ENCODE measurements around the gene SPOCK1.
A peak's percentile ranks its signal among the peaks of the same experiment; 100 is the strongest.

Gene SPOCK1

GRCh38 chr5:137085206-137085605 lies 413.9 kb downstream of the SPOCK1 start:
- H3K4me1 ChIP-seq (ENCODE audit: control insufficient read depth, insufficient read depth, low read length) = no peaks in the 10 kb centered on the region
- H3K27me3 ChIP-seq (ENCODE audit: control insufficient read depth, insufficient read depth, low read length) = no peaks in the 10 kb centered on the region
- H3K9me3 ChIP-seq (replicated peaks; ENCODE audit: low read length) = no peaks in the 10 kb centered on the region
- H3K4me3 ChIP-seq (ENCODE audit: low read length) = no peak overlapping the region
- no peak overlapping the region for H3K4me2 ChIP-seq (ENCODE audit: low read length)
- H3K36me3 ChIP-seq (ENCODE audit: insufficient read depth, low read length) = no peaks in the 10 kb centered on the region
- H3K9ac ChIP-seq (ENCODE audit: low read depth, low read length) = no peak overlapping the region

GRCh38 chr5:137084016-137084415 lies 415.1 kb downstream of the SPOCK1 start:
- peaks cover under 1% of the 10 kb centered on the region for H3K4me1 ChIP-seq (ENCODE audit: control insufficient read depth, insufficient read depth, low read length)
- no peak overlapping the region for H3K4me3 ChIP-seq (ENCODE audit: low read length)
- no peaks in the 10 kb centered on the region for H3K9me3 ChIP-seq (replicated peaks; ENCODE audit: low read length)
- H3K4me2 ChIP-seq (ENCODE audit: low read length) = no peak overlapping the region
- no peak overlapping the region for H3K9ac ChIP-seq (ENCODE audit: low read depth, low read length)
- no peaks in the 10 kb centered on the region for H3K27me3 ChIP-seq (ENCODE audit: control insufficient read depth, insufficient read depth, low read length)
- no peaks in the 10 kb centered on the region for H3K36me3 ChIP-seq (ENCODE audit: insufficient read depth, low read length)

GRCh38 chr5:137082951-137083350 lies 416.2 kb downstream of the SPOCK1 start:
- Histone ChIP-seq H3K4me1 (ENCODE audit: control insufficient read depth, insufficient read depth, low read length) (peaks cover 11% of the 10 kb centered on the region), H3K4me2 (ENCODE audit: low read length) (no peak overlapping the region), H3K4me3 (ENCODE audit: low read length) (no peak overlapping the region), H3K9ac (ENCODE audit: low read depth, low read length) (no peak overlapping the region), H3K36me3 (ENCODE audit: insufficient read depth, low read length) (no peaks in the 10 kb centered on the region), H3K27me3 (ENCODE audit: control insufficient read depth, insufficient read depth, low read length) (no peaks in the 10 kb centered on the region), H3K9me3 (replicated peaks; ENCODE audit: low read length) (no peaks in the 10 kb centered on the region)

- no peaks in the 10 kb centered on the region for H3K27me3 ChIP-seq (ENCODE audit: control insufficient read depth, insufficient read depth, low read length)
- H3K4me2 ChIP-seq (ENCODE audit: low read length) = peak overlapping the region; percentile 10
- H3K36me3 ChIP-seq (ENCODE audit: insufficient read depth, low read length) = no peaks in the 10 kb centered on the region
- H3K9ac ChIP-seq (ENCODE audit: low read depth, low read length) = no peak overlapping the region
- peaks cover 18% of the 10 kb centered on the region for H3K4me1 ChIP-seq (ENCODE audit: control insufficient read depth, insufficient read depth, low read length)
- H3K9me3 ChIP-seq (replicated peaks; ENCODE audit: low read length) = no peaks in the 10 kb centered on the region
- no peak overlapping the region for H3K4me3 ChIP-seq (ENCODE audit: low read length)
Observed at GRCh38 chr5:137078171-137078665, 420.9 kb downstream of the SPOCK1 start.

- Histone ChIP-seq H3K9ac (ENCODE audit: low read depth, low read length) (no peak overlapping the region), H3K36me3 (ENCODE audit: insufficient read depth, low read length) (no peaks in the 10 kb centered on the region), H3K9me3 (replicated peaks; ENCODE audit: low read length) (no peaks in the 10 kb centered on the region), H3K4me3 (ENCODE audit: low read length) (no peak overlapping the region), H3K4me2 (ENCODE audit: low read length) (no peak overlapping the region), H3K27me3 (ENCODE audit: control insufficient read depth, insufficient read depth, low read length) (no peaks in the 10 kb centered on the region), H3K4me1 (ENCODE audit: control insufficient read depth, insufficient read depth, low read length) (peaks cover 40% of the 10 kb centered on the region)
Observed at GRCh38 chr5:137075163-137075970, 423.8 kb downstream of the SPOCK1 start.

GRCh38 chr5:137073189-137073588 lies 425.9 kb downstream of the SPOCK1 start:
- Histone ChIP-seq H3K4me1 (ENCODE audit: control insufficient read depth, insufficient read depth, low read length) (peaks cover 31% of the 10 kb centered on the region), H3K9ac (ENCODE audit: low read depth, low read length) (no peak overlapping the region), H3K4me3 (ENCODE audit: low read length) (no peak overlapping the region), H3K36me3 (ENCODE audit: insufficient read depth, low read length) (no peaks in the 10 kb centered on the region), H3K9me3 (replicated peaks; ENCODE audit: low read length) (no peaks in the 10 kb centered on the region), H3K4me2 (ENCODE audit: low read length) (peak overlapping the region; percentile 56), H3K27me3 (ENCODE audit: control insufficient read depth, insufficient read depth, low read length) (no peaks in the 10 kb centered on the region)

GRCh38 chr5:137072361-137073115 lies 426.6 kb downstream of the SPOCK1 start:
- Histone ChIP-seq H3K9me3 (replicated peaks; ENCODE audit: low read length) (no peaks in the 10 kb centered on the region), H3K27me3 (ENCODE audit: control insufficient read depth, insufficient read depth, low read length) (no peaks in the 10 kb centered on the region), H3K4me1 (ENCODE audit: control insufficient read depth, insufficient read depth, low read length) (peaks cover 25% of the 10 kb centered on the region), H3K4me3 (ENCODE audit: low read length) (no peak overlapping the region), H3K36me3 (ENCODE audit: insufficient read depth, low read length) (no peaks in the 10 kb centered on the region), H3K9ac (ENCODE audit: low read depth, low read length) (no peak overlapping the region), H3K4me2 (ENCODE audit: low read length) (peak overlapping the region; percentile 56)

- H3K4me3 ChIP-seq (ENCODE audit: low read length) = no peak overlapping the region
- H3K9me3 ChIP-seq (replicated peaks; ENCODE audit: low read length) = no peaks in the 10 kb centered on the region
- H3K4me1 ChIP-seq (ENCODE audit: control insufficient read depth, insufficient read depth, low read length) = peaks cover 25% of the 10 kb centered on the region
- no peak overlapping the region for H3K9ac ChIP-seq (ENCODE audit: low read depth, low read length)
- H3K27me3 ChIP-seq (ENCODE audit: control insufficient read depth, insufficient read depth, low read length) = no peaks in the 10 kb centered on the region
- no peaks in the 10 kb centered on the region for H3K36me3 ChIP-seq (ENCODE audit: insufficient read depth, low read length)
- no peak overlapping the region for H3K4me2 ChIP-seq (ENCODE audit: low read length)
Observed at GRCh38 chr5:137071931-137072330, 427.2 kb downstream of the SPOCK1 start.

- H3K36me3 ChIP-seq (ENCODE audit: insufficient read depth, low read length) = no peaks in the 10 kb centered on the region
- H3K9me3 ChIP-seq (replicated peaks; ENCODE audit: low read length) = no peaks in the 10 kb centered on the region
- peaks cover 25% of the 10 kb centered on the region for H3K4me1 ChIP-seq (ENCODE audit: control insufficient read depth, insufficient read depth, low read length)
- H3K27me3 ChIP-seq (ENCODE audit: control insufficient read depth, insufficient read depth, low read length) = no peaks in the 10 kb centered on the region
- H3K4me2 ChIP-seq (ENCODE audit: low read length) = no peak overlapping the region
- no peak overlapping the region for H3K9ac ChIP-seq (ENCODE audit: low read depth, low read length)
- H3K4me3 ChIP-seq (ENCODE audit: low read length) = no peak overlapping the region
Observed at GRCh38 chr5:137071526-137071925, 427.6 kb downstream of the SPOCK1 start.

GRCh38 chr5:137070521-137070920 lies 428.6 kb downstream of the SPOCK1 start:
- Histone ChIP-seq H3K4me1 (ENCODE audit: control insufficient read depth, insufficient read depth, low read length) (peaks cover 25% of the 10 kb centered on the region), H3K4me2 (ENCODE audit: low read length) (no peak overlapping the region), H3K36me3 (ENCODE audit: insufficient read depth, low read length) (no peaks in the 10 kb centered on the region), H3K9me3 (replicated peaks; ENCODE audit: low read length) (no peaks in the 10 kb centered on the region), H3K27me3 (ENCODE audit: control insufficient read depth, insufficient read depth, low read length) (no peaks in the 10 kb centered on the region), H3K4me3 (ENCODE audit: low read length) (no peak overlapping the region), H3K9ac (ENCODE audit: low read depth, low read length) (no peak overlapping the region)

GRCh38 chr5:137069358-137069757 lies 429.8 kb downstream of the SPOCK1 start:
- no peaks in the 10 kb centered on the region for H3K36me3 ChIP-seq (ENCODE audit: insufficient read depth, low read length)
- no peaks in the 10 kb centered on the region for H3K27me3 ChIP-seq (ENCODE audit: control insufficient read depth, insufficient read depth, low read length)
- no peak overlapping the region for H3K4me3 ChIP-seq (ENCODE audit: low read length)
- H3K4me2 ChIP-seq (ENCODE audit: low read length) = no peak overlapping the region
- no peak overlapping the region for H3K9ac ChIP-seq (ENCODE audit: low read depth, low read length)
- H3K9me3 ChIP-seq (replicated peaks; ENCODE audit: low read length) = no peaks in the 10 kb centered on the region
- peaks cover 25% of the 10 kb centered on the region for H3K4me1 ChIP-seq (ENCODE audit: control insufficient read depth, insufficient read depth, low read length)
